Keratinocyte (primary cell): Measurements from ENCODE around the gene SEMA7A.

Source experiments
- EZH2 ChIP-seq: IDR thresholded peaks from one replicate; pipeline ENCODE4 v1.6.1; 2012; ENCODE audit warnings: inconsistent platforms, mild to moderate bottlenecking, low read length, moderate library complexity
- TF ChIP-seq, protein P1 (sequence below), 3 experiments: IDR thresholded peaks in 1 of 3; conservative IDR thresholded peaks in 1 of 3; optimal IDR thresholded peaks in 1 of 3; 2 replicates in 2 of 3; 3 replicates in 1 of 3; pipeline versions ENCODE3 to v1.5.1; 2011; ENCODE audit warnings: low read length in 3 of 3, mild to moderate bottlenecking in 3 of 3, moderate library complexity in 2 of 3, control low read depth in 1 of 3, inconsistent platforms in 1 of 3; ENCODE audit not compliant: insufficient read depth in 2 of 3; ENCODE audit errors: extremely low read depth in 1 of 3

DNA sequence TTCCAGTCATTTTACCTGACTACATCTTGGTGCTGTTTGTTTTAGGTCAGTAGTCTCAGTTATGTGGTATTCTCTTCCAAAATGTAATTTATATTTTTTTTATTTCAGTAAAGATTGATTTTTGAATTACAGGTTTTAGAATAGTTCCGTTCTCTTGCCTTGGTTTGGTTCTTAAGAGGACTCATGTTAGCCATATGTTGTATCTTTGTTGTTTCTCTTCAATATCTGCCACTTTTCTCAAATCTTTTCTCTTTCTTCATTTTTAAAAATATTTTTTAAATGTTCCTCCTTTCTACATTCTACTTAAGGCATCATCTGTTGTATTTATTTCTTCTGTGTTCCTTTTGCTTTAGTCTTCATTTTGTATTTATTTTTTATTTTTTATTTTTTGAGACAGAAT is 32.8 kb upstream of the SEMA7A start:
- TF ChIP-seq, protein P1, sequence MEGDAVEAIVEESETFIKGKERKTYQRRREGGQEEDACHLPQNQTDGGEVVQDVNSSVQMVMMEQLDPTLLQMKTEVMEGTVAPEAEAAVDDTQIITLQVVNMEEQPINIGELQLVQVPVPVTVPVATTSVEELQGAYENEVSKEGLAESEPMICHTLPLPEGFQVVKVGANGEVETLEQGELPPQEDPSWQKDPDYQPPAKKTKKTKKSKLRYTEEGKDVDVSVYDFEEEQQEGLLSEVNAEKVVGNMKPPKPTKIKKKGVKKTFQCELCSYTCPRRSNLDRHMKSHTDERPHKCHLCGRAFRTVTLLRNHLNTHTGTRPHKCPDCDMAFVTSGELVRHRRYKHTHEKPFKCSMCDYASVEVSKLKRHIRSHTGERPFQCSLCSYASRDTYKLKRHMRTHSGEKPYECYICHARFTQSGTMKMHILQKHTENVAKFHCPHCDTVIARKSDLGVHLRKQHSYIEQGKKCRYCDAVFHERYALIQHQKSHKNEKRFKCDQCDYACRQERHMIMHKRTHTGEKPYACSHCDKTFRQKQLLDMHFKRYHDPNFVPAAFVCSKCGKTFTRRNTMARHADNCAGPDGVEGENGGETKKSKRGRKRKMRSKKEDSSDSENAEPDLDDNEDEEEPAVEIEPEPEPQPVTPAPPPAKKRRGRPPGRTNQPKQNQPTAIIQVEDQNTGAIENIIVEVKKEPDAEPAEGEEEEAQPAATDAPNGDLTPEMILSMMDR (optimal IDR thresholded peaks at IDR 0.05 in 1 of 3, IDR thresholded peaks at IDR 0.05 in 1 of 3, conservative IDR thresholded peaks at IDR 0.05 in 1 of 3; ENCODE audit: extremely low read depth in 1 of 3, insufficient read depth in 2 of 3, low read length in 3 of 3), result no peak
- no peak for TF ChIP-seq EZH2
